K562 (cell line): Measurements from ENCODE around the gene BEST3. TPM values are rescaled to one million over a fixed set of nuclear protein-coding genes. Genes with fewer than 3 reads are reported as not detected.

ENCODE experiments used
- ARNT ChIP-seq, 2 experiments: fragments of 450-650 bp; IDR thresholded peaks; 2 replicates each; pipeline ENCODE4 v1.6.1; 2016; ENCODE audit warnings: mild to moderate bottlenecking in 1 of 2
- CREBBP ChIP-seq: IDR thresholded peaks from one replicate; pipeline ENCODE4 v1.6.1; 2012; ENCODE audit warnings: low read depth, mild to moderate bottlenecking, control low read depth, inconsistent platforms, low read length
- E2F1 ChIP-seq: sonication (generic); formaldehyde crosslinking; IDR thresholded peaks from 2 replicates; pipeline ENCODE4 v1.8.1; 2023; ENCODE audit warnings: mild to moderate bottlenecking, missing genetic modification reagents, moderate library complexity
- E2F5 ChIP-seq: sonication (generic); formaldehyde crosslinking; IDR thresholded peaks from 2 replicates; pipeline ENCODE4 v1.8.0; 2022; ENCODE audit warnings: mild to moderate bottlenecking, missing genetic modification reagents
- MCM2 ChIP-seq: fragments of 450-650 bp; IDR thresholded peaks from 2 replicates; pipeline ENCODE4 v1.6.1; 2017; ENCODE audit warnings: low read depth, mild to moderate bottlenecking
- MCM3 ChIP-seq: fragments of 450-650 bp; IDR thresholded peaks from 2 replicates; pipeline ENCODE4 v1.6.1; 2016
- NCOR1 ChIP-seq: fragments of 450-650 bp; IDR thresholded peaks from 2 replicates; pipeline ENCODE4 v1.6.1; 2016; ENCODE audit warnings: mild to moderate bottlenecking, moderate library complexity
- PHB ChIP-seq: fragments of 250-450 bp; sonication (Bioruptor Pico); IDR thresholded peaks from 2 replicates; pipeline ENCODE4 v1.5.0; 2021
- RFX5 ChIP-seq: IDR thresholded peaks from 2 replicates; pipeline ENCODE4 v1.6.1; 2011; ENCODE audit warnings: low read depth, mild to moderate bottlenecking, improper control_type of control experiment, low read length
- ZEB2 ChIP-seq: fragments of 450-650 bp; IDR thresholded peaks from 2 replicates; pipeline ENCODE4 v1.6.1; 2016
- ZKSCAN3 ChIP-seq: fragments of 250-450 bp; sonication (Bioruptor Pico); IDR thresholded peaks from 2 replicates; pipeline ENCODE4 v1.4.0; 2020
- ZNF280A ChIP-seq: fragments of 450-650 bp; IDR thresholded peaks from 2 replicates; pipeline ENCODE4 v1.6.1; 2018; ENCODE audit warnings: mild to moderate bottlenecking, low read depth; ENCODE audit not compliant: partially characterized antibody
- ZNF408 ChIP-seq: fragments of 250-450 bp; sonication (Bioruptor Pico); IDR thresholded peaks from 2 replicates; pipeline ENCODE4 v1.4.0; 2020; ENCODE audit warnings: low read depth, mild to moderate bottlenecking, moderate library complexity
- polyA plus RNA-seq, 8 experiments: library from polyadenylated mRNA; depleted of rRNA in 4 of 8; stranded (reverse) in 5 of 8; unstranded in 3 of 8; fragments of >200 nt; fragmentation: Nextera tagmentation in 2 of 8; fragmentation: Illumina TruSeq in 1 of 8; extraction: Ambion mirVana in 2 of 8; extraction: Trizol in 1 of 8; gene quantifications; 2 replicates each; pipeline versions ENCODE4 v1.2.1 to v1.2.3, GENCODE V29; 2011 to 2014; ENCODE audit warnings: inconsistent platforms in 1 of 8, missing spikeins in 1 of 8
- total RNA-seq, 7 experiments: library from RNA; depleted of rRNA in 6 of 7; stranded (reverse); fragments of >200 nt in 6 of 7; fragmentation: Illumina TruSeq in 2 of 7; extraction: Trizol in 2 of 7; gene quantifications; 2 replicates each; pipeline versions ENCODE4 v1.2.1 to v1.2.3, GENCODE V29; 2011 to 2021; ENCODE audit warnings: low replicate concordance in 1 of 7
- TF ChIP-seq, protein P1 (sequence below), 2 experiments: fragments of 450-650 bp; formaldehyde crosslinking in 1 of 2; IDR thresholded peaks; 2 replicates each; pipeline versions ENCODE4 v1.4.0 to v1.6.1; 2014 to 2020; ENCODE audit warnings: mild to moderate bottlenecking in 2 of 2, borderline replicate concordance in 1 of 2, low read depth in 1 of 2

BEST3 gene
- total and polyA plus RNA-seq, 9 of the 15 experiments (the other 6 are each of a cell fraction or from before 2014, with no cell fraction given) = 0.15 TPM; not detected in 8

DNA sequence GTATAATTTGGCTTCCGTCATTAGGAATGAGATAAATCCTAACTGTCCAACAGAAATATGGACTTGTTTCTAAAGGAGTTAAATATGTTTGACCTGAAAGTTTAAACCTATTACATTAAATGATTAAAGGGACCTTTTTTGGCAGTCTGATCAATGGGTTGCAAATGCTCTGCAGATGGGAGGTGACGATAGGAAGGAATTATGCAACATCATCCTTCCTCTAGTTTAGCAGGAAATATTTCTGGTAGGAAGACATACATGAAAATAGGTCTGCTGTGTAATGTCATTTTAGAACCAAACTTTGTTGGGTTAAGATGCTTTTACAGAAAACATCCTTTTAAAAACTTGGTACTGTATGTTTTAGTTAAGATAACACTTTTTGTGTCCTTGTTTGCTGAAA, 91.0 kb downstream of the BEST3 start (continued):
- TF ChIP-seq ARNT (IDR thresholded peaks at IDR 0.05) (0 out of 4 replicates have a peak, but pooled peaks of 1 of the 2 experiments have one; percentile 22), MCM2 (no peak), ZKSCAN3 (CRISPR knock-in tag) (no peak), E2F1 (no peak), RFX5 (no peak), NCOR1 (no peak), PHB (CRISPR knock-in tag) (no peak), ZNF280A (no peak), ZEB2 (no peak), MCM3 (no peak), CREBBP (no peak), ZNF408 (CRISPR knock-in tag) (no peak), E2F5 (no peak)
- TF ChIP-seq, protein P1, sequence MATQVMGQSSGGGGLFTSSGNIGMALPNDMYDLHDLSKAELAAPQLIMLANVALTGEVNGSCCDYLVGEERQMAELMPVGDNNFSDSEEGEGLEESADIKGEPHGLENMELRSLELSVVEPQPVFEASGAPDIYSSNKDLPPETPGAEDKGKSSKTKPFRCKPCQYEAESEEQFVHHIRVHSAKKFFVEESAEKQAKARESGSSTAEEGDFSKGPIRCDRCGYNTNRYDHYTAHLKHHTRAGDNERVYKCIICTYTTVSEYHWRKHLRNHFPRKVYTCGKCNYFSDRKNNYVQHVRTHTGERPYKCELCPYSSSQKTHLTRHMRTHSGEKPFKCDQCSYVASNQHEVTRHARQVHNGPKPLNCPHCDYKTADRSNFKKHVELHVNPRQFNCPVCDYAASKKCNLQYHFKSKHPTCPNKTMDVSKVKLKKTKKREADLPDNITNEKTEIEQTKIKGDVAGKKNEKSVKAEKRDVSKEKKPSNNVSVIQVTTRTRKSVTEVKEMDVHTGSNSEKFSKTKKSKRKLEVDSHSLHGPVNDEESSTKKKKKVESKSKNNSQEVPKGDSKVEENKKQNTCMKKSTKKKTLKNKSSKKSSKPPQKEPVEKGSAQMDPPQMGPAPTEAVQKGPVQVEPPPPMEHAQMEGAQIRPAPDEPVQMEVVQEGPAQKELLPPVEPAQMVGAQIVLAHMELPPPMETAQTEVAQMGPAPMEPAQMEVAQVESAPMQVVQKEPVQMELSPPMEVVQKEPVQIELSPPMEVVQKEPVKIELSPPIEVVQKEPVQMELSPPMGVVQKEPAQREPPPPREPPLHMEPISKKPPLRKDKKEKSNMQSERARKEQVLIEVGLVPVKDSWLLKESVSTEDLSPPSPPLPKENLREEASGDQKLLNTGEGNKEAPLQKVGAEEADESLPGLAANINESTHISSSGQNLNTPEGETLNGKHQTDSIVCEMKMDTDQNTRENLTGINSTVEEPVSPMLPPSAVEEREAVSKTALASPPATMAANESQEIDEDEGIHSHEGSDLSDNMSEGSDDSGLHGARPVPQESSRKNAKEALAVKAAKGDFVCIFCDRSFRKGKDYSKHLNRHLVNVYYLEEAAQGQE (IDR thresholded peaks at IDR 0.05; ENCODE audit: borderline replicate concordance) = no peak
- TF ChIP-seq, protein P1 (CRISPR knock-in tag; IDR thresholded peaks at IDR 0.05; ENCODE audit: low read depth) = no peak
